GM21717 (cell line): ENCODE data around the gene RPN1.
"Not testable (repeated sequence)": the region's sequence is repeated elsewhere in the genome, so short reads cannot be mapped to it uniquely, and the experiment has no call there.

Source experiments
- ATAC-seq: cut with Tn5 transposase; IDR thresholded peaks from one replicate; pipeline ENCODE4 v1.9.1; 2021; ENCODE audit warnings: mild to moderate bottlenecking, moderate library complexity; ENCODE audit not compliant: unreplicated experiment

RPN1 gene

DNA sequence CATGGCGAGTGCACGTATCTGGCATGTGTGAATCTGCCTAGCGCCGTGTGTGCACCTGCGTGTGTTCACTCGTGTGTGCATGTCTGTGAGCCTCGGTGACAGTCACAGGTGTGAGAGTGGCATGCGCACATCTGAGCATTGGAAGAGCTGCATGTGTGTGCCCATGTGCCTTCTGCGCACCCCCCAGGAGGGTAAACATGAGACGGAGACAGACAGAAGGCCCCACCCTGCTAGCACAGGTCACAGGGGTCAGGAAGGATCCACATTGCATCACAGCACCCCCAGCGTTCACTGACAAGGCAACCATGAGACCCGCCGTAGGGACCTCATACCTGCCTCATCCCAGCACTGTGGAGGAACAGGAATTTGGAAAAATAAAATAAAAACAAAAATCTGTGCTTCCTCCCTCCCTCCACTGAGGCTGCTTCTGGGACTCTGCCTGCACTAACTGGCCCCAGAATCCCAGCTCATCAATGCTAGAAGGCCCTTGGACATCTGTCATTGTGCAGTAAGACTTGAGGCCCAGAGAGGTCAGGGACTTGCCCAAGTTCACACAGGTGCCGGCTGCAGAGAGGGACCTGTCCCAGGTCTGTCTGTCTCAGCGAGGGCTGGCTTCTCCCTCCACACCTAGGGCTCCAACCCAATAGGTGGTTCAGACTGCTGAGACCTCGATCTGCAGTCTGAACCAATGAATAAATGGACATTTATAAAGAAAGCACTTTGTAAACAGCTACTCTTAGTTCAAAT is 37.4 kb downstream of the RPN1 start:
- no peak for ATAC-seq

DNA sequence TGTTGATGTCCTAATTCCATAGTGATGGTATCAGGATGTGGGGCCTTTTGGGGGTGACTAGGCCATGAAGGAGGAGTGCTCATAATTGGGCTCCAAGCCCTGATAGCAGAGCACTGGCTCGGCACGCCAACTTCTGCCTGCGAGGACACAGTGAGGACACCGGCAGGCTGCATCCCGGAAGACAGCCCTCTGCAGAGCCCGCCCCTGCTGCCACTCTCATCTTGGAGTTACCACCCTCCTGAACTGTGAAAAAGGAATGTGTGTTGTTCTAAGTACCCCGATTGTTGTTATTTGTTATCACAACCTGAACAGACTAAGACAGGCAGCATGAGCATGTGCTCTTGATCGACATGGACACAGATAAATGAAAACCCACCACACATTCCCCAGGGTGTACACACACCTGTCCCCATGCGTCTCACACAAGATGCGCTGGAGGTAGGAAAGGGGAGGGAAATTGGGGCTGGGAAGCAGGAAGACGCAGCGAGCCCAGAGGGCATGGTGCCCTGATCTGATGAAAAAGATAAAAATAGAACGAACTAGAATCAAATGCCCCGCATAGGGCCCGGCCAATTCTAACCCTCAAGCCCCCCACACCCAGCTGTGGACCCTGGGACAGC is 40.1 kb downstream of the RPN1 start:
- no peak for ATAC-seq

DNA sequence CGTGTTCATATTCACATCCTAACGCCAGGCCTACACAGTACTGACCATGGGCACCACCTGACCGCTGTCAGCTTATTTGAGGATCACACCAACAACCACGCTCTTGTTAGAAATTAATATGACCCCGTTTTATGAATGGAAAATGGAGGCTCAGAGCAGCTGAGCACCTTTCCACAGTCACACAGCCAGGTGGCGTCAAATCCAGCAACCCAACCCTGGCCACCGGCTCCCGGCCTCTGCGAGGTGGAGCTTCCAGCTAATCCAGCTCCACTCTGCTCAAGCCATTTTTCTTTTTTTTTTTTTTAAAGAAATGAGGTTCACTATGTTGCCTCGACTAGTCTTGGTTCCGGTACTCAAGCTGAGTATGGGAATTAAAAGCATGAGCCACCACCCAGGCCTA is 41.3 kb downstream of the RPN1 start:
- no peak for ATAC-seq

DNA sequence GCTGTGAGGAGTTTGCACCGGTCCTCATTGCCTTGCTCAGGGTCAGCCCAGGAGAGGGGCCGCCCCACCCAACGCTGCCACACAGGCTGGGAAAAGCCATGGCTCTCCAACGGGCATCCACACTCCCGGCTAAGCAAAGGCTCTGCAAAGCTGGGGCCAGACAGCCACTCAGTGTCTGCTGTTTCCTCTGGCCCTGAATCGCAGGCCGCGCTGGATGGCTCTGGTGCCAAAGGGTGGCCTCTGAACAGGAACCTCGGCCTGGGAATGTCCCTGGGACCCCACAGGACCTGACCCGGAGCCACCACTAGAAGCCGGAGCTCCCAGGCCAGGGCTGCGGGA is 42.9 kb downstream of the RPN1 start:
- no peak for ATAC-seq

DNA sequence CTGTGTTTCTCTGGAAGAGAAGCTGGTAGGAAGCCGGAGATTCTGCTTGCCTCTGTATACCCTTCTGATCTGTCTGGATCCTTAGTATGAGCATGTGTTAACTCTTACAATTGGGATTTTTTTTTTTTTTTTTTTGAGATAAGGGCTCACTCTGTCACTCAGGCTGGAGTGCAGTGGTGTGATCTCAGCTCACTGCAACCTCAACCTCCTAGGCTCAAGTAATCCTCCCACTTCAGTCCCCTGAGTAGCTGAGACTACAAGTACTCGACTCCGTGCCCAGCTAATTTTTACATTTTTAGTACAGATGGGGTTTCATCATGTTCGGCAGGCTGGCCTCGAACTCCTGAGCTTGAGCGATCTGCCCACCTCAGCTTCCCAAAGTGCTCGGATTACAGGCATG is 44.5 kb downstream of the RPN1 start:
- ATAC-seq = no peak

DNA sequence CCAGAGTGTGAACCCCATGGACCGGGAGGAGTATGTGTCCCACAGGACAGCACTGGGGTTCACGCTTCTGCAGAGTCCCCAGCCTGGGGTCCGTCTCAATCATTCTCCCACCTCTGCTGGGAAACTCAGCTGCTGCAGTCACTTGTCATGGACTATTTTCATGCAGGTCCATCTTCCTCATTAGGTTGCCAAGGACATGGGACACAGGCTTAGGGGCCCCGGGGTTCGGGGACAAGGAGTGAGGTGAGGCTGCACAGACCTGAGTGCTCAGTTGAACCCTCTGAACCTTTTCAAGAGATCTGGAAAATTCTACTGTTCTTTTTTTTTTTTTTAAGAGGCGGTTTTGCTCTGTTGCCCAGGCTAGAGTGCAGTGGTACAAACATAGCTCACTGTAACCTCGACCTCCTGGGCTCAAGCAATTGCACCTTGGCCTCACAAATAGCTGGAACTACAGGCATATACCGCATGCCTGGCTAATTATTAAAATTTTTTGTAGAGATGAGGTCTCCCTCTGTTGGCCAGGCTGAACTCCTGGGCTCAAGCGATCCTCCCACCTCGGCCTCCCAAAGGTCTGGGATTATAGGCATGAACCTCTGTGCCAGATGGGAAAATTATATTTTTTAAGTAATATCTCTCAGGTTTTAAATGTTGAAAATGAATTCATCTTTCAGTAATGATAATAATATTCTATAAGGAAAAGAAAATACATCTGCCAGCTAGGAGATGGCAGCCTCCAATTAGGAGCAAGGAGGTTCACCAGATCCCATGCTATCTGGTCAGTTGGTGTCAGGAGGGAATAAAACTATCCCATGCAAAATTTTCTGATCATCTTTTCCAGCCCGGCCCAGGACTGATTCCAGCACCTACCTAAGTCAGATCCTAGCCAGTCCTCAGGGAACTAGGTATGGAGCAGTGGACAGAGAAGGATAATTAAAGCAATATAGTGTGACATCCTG is 45.2 kb downstream of the RPN1 start:
- ATAC-seq = no peak

DNA sequence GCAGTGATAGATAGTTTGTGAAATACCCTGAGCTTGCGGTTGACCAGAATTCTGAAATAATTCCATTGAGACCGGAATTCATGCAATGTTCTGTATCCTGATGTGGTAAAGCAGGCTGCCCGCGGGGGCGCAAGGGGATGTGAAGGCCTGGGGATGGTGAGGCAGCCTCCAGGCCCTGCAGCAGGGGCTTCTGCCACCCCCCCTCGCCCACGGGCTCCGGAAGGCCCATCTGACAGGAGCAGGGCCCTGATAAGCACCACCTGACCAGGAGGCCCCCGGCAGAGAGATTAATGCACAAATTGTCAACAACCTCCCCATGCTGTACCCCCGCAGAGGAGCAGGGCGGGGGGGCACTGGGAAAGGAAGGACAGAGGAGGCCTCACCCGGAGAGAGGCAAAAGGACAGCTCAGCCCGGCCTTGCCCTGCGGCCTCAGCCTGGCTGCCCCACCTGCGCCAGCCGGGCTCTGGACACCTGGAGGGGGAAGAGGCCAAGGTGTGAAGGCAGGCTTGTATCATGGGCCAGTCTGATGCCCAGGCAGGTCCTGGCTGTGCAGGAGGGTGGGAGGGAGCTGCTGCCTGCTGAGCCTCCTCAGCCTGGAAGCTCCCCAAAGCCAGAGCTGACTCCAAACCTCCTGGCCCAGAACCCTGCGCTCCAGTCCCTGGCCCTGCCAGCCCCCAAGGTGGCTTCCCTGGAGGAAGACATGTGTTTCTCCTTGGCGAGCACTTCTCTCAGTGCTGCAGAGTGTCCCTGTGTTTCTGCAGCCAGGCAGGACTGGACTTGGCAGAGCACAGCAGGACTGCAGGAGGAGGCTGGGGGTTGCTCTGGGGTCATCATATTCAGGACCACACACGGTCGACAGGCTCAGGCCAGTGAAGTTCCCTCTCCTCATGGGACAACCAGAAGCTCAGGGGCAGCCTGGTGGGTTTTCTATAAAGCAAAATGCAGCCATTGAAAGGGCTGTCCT is 46.5 kb downstream of the RPN1 start:
- no peak for ATAC-seq

DNA sequence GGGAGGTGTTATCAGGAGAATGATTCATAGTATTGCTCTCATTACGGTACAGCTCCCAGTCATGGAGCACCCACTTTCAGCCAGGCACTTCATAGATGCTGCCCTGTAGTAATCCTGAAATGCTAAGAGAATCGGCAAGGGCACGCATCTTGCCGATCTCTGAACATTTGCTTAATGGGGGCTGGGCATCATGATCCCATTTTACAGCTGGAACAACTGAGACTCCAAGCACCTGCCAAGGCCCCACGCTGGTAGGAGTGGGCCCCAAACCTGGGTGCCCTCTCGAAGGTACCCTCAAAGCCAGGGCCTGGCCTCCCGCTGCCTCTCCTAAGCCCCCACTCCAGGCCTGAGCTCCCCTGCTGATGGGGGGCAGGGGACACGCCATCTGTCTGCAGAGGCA is 47.3 kb downstream of the RPN1 start:
- ATAC-seq = no peak

DNA sequence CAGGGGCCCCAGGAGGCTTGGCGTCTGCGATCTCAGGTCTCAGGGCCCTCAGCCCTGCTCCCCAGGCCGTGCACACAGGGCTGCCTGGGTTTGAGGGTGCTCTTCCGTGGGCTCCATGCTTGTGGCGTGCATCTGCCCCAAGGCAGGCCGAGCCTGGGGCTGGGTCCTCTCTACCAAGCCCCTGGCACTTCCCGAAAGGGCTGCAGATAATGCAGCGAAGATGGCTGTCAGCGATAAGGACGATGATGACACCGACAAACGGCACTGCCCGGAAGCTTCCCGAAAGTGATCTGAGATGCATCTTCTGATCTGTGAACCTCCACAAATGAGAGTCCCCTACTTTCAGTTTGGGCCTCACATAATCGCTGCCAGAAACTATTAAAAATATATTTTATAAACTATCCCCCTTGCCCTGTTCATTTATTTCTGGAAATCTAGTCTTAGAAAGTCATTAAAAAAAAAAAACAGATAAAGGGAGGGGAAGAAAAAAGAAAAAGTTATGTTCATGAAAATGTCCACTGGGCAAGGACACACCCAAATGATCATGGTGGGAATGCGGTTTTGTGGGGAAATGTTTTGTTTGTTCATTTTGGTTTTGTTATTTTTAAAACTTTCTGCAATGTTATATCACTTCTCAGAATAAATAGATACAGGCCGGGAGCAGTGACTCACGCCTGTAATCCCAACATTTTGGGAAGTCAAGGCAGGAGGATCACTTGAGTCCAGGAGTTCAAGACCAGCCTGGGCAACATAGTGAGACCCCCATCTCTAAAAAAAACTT is 51.5 kb downstream of the RPN1 start:
- no peak for ATAC-seq

DNA sequence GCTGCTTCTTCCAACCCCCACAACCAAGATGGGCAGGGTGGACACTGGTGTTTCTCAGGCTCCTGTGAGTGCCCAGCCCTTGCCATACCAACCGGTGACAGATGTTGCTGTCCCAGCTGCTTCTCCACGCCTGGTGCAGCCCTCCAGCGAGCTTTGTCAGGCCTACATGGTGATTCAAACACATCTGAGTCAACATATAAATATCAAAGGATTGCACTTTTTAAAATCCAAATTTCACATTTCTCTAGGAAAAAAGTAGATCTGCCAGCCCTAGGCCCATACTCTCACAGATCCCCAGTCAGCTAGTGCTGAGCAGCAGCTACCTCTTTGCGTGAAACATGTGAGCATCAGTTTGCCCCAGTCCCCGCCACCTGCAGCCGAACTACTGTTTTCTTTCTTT is 52.7 kb downstream of the RPN1 start:
- ATAC-seq = no peak

DNA sequence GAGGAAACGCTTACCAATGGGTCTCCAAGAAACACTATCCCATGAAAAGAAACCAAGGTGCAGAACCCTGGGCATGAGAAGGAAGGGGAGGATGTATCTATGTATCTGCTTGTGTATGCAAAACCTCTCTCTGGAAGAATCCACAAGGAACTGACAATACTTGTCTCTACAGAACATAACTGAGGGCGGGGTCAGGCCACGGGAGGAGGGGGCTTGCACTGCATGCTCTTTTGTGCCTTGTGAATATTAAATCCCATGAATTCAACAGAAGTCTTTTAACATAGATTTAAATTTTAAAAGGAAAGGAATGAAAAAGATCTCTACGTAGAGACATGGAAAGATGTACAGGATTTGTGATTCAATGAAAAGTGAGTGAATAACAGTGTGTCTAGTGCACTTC is 57.8 kb downstream of the RPN1 start:
- ATAC-seq = no peak

DNA sequence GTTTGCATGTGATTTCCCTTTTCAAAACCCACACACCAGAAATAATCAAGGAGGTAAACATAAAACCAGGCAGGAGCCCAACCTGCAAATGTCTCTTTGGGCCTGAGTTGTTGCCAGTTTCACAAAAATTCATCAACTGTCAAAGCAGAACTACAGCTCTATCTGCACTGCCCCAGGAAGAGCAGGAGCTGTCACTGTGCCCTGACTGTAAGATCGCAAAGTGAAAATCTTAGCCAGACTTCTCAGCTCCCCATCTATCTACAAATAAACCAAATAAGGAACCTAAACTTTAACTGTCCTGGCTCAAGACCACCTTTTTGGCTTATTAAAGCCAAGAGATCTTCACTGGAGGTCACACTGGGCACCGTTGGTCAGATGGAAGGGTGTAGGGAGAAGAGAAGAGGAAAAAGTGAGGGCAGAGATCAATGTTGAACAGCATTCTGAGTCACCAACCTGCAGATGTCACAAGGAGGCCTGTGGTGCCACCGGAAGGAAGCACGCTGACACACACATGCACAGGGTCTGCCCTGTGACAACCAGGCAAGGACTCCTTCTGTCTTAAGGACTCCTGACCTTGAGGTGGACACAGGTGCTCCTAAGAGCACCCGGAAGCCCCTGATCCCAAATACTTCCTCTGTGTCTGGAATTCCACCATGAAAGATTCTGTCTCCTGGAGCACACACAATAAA is 58.7 kb downstream of the RPN1 start:
- ATAC-seq = no peak

DNA sequence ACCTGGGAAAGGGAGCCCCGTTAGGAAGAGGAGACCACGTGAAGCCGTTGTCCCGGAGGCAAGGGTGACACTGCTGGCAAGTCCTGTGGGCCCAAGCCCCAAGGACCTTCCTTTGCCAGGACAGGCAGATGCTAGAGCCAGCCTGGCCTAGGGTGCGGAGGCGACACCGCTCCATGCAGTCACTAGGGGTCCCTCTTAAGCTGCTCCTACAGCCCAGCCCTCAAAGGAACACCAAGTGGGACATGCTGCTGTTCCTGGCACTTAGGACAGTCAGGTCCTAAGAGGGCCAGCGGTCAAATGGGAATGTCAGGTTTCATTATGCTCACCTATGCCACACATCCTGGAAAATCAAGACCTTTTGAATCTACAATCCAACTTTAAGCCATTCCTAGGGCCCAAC is 59.7 kb downstream of the RPN1 start:
- ATAC-seq = no peak

DNA sequence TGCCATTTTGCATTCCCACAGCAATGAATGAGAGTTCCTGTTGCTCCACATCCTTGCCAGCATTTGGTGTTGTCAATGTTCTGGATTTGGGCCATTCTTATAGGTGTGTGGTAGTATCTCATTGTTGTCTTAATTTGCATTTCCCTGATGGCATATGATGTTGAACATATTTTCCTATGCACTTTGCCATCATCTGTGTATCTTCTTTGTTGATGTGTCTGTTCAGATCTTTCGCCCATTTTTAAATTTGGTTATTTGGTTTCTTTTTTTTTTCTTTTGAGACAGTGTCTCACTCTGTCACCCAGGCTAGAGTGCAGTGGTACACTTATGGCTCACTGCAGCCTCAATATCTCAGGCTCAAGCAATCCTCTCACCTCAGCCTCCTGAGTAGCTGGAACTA is 60.6 kb downstream of the RPN1 start:
- not testable (repeated sequence) for ATAC-seq

DNA sequence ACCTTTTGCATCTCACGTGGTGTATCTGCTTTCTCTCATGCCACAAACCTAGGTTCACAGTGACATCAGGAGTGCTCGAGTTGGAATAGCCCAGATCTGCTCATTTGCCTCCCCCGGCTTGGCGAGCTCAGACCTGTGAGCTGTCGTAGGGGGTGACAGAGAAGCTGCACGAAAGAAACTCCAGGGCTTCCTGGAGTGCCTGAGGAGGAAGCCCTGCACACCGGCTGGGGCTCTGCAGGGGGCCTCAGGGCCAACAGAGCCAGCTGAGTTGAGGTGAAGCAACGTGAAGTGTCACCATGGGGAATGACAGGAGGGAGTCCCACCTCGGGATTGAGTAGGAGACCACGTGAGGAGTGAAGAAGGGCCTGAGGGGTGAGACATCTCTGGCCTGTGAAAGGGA is 62.5 kb downstream of the RPN1 start:
- no peak for ATAC-seq

DNA sequence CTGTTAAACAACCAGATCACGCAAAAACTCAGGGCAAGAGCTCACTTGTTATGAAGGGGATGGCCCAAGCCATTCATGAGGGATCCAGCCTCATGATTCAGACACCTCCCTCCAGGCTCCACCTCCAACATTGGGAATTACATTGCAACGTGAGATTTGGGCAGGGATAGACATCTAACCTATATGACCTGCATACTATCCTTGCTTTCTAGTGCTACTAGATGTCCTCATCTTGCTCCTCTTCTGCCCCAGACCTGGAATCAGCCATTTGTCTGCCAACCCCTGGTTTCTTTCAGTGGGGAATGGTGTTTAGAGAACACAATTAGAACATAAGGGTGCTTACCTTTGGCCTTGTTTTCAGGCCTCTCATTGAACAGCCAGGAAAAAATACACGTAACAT is 63.2 kb downstream of the RPN1 start:
- ATAC-seq = no peak

DNA sequence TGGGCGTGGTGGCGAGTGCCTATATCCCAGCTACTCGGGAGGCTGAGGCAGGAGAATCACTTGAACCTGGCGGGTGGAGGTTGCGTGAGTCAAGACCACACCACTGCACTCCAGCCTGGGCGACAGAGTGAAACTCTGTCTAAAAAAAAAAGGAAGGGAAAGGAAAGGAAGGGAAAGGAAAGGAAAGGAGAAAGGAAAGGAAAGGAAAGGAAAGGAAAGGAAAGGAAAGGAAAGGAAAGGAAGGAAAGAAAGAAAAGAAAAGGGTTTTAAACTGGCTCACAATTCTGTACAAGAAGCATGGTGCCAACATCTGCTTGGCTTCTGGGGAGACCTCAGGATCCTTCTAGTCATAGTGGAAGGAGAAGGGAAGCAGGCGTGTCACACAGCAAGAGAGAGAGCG is 63.7 kb downstream of the RPN1 start:
- not testable (repeated sequence) for ATAC-seq

DNA sequence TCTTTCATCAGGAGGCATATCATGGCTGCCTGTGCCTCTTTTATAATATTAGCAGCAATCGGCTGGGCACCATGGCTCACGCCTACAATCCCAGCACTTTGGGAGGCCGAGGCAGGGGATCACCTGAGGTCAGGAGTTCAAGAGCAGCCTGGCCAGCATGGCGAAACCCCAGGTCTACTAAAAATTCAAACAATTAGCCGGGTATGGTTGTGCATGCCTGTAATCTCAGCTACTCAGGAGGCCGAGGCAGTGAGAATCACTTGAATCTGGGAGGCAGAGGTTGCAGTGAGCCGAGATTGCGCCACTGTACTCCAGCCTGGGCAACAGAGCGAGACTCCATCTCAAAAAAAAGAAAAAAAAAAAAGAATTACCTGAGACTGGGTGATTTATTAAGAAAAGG is 64.2 kb downstream of the RPN1 start:
- not testable (repeated sequence) for ATAC-seq

DNA sequence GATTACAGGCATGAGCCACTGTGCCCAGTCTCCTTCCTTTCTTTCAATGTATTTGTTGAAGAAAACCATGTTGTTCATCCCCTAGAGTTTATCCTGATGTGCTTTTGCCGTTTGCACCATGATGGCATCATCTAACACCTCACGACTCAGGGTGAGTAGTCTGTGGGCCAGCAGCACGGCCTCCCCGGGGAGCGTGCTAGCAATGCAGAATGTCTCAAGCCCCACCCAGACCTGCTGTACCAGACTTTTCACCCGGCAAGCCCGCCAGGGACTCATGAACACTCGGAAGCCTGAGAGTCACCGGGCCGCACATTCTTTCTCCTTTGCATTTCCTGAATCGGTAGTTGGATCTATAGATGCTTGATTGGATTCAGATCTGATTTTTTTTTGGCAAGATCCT is 64.6 kb downstream of the RPN1 start:
- no peak for ATAC-seq
